ENCODE data around the gene SYT4. TPM values are rescaled to one million over a fixed set of nuclear protein-coding genes. Genes with fewer than 3 reads are reported as not detected.

The SYT4 gene
- total RNA-seq, 1 donor from 2014 or later: not detected

DNA sequence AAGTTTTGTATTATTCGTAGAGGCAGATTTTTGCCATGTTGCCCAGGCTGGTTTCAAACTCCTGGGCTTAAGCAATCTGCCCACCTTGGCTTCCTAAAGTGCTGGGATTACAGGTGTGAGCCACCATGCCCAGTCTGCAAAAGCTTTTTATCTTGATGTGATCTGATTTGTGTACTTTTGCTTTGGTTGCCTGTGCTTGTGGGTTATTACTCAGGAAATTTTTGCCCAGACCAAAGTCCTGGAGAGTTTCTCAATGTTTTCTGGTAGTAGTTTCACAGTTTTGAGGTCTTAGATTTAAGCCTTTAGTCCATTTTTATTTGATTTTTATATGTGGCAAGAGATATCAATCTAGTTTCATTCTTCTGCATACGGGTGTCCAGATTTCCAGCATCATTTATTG lies 42.4 kb downstream of the SYT4 start:
- intact Hi-C loops (cut with DNase I): no loop called here
- no peak for DNase-seq (ENCODE audit: low spot score)

- DNase-seq (ENCODE audit: low spot score): no peak
- intact Hi-C loops (cut with DNase I): no loop called here
Measured at GRCh38 chr18:43222501-43222900, 54.8 kb downstream of the SYT4 start.

- DNase-seq (ENCODE audit: low spot score): no peak
- intact Hi-C loops (cut with DNase I): no loop called here
Measured at GRCh38 chr18:43220691-43221090, 56.6 kb downstream of the SYT4 start.

Other genes starting within 250 kb of the SYT4 start
- gene RIT2, start 161.8 kb downstream of the SYT4 start, total RNA-seq: not detected

Measured in cardiac septum (tissue), 1 donor.